BLaER1 treated with 17β-estradiol and CSF1 and Interleukin-3, amounts not matched to agents 10 nM and 100 nM (cell line): ENCODE results near the gene STARD3.

Experiments used
- H3K27ac ChIP-seq, 11 experiments: shearing (Covaris generic); formaldehyde crosslinking; 2 replicates each; pipeline ENCODE4 v1.8.1; 2022
- H3K27me3 ChIP-seq, 11 experiments: shearing (Covaris generic); formaldehyde crosslinking; 2 replicates each; pipeline ENCODE4 v1.8.1; 2022
- H3K36me3 ChIP-seq, 11 experiments: shearing (Covaris generic); formaldehyde crosslinking; 2 replicates each; pipeline ENCODE4 v1.8.1; 2022
- H3K4me1 ChIP-seq, 10 experiments: shearing (Covaris generic); formaldehyde crosslinking; 2 replicates each; pipeline ENCODE4 v1.8.1; 2022
- H3K4me2 ChIP-seq, 11 experiments: shearing (Covaris generic); formaldehyde crosslinking; 2 replicates each; pipeline ENCODE4 v1.8.1; 2022
- H3K4me3 ChIP-seq, 10 experiments: shearing (Covaris generic); formaldehyde crosslinking; 2 replicates each; pipeline ENCODE4 v1.8.1; 2022
- H3K9ac ChIP-seq, 11 experiments: shearing (Covaris generic); formaldehyde crosslinking; 2 replicates each; pipeline ENCODE4 v1.8.1; 2022
- H3K9me3 ChIP-seq, 11 experiments: shearing (Covaris generic); formaldehyde crosslinking; replicated peaks in 1 of 11; 2 replicates each; pipeline ENCODE4 v1.8.1; 2022
- H4K20me1 ChIP-seq, 11 experiments: shearing (Covaris generic); formaldehyde crosslinking; 2 replicates each; pipeline ENCODE4 v1.8.1; 2022
- Cebpa-rat ChIP-seq, 11 experiments: shearing (Covaris generic); IDR thresholded peaks; 2 replicates each; pipeline ENCODE4 v1.8.1; 2022

STARD3 gene

GRCh38 chr17:39621523-39622379, 15.2 kb upstream of the STARD3 start:
- Histone ChIP-seq H3K27me3 (peaks cover 8 to 27% (median 14%) of the 10 kb centered on the region in 11 experiments), H3K4me3 (no peak overlapping the region)

GRCh38 chr17:39622380-39623006, 14.5 kb upstream of the STARD3 start:
- Histone ChIP-seq H3K4me3 (no peak overlapping the region), H3K27ac (no peak overlapping the region), H3K4me2 (peak overlapping the region; percentile 27 to 67 (median 47); a peak in 21 of 22 replicates), H3K9ac (no peak overlapping the region), H3K36me3 (no peaks in the 10 kb centered on the region), H3K27me3 (peaks cover 15 to 35% (median 21%) of the 10 kb centered on the region in 11 experiments), H3K4me1 (peaks cover 14 to 54% (median 41%) of the 10 kb centered on the region in 10 experiments), H3K9me3 (no peaks in the 10 kb centered on the region), H4K20me1 (no peaks in the 10 kb centered on the region; a peak in 1 of 22 replicates)
- TF ChIP-seq Cebpa-rat (IDR thresholded peaks at IDR 0.05), result no peak

More at GRCh38 chr17:39621523-39622379, 15.2 kb upstream of the STARD3 start:
- peaks cover 14 to 55% (median 42%) of the 10 kb centered on the region in 10 experiments for H3K4me1 ChIP-seq
- H3K9ac ChIP-seq, result peak overlapping the region in 3 of 11 experiments; percentile 10 to 31 (median 27); a peak in 3 of 22 replicates
- H3K4me2 ChIP-seq, result peak overlapping the region; percentile 27 to 67 (median 47)
- TF ChIP-seq Cebpa-rat (IDR thresholded peaks at IDR 0.05), result no peak
- H3K9me3 ChIP-seq, result no peaks in the 10 kb centered on the region
- H3K36me3 ChIP-seq, result no peaks in the 10 kb centered on the region
- H3K27ac ChIP-seq, result no peak overlapping the region
- no peaks in the 10 kb centered on the region; a peak in 1 of 22 replicates for H4K20me1 ChIP-seq

DNA sequence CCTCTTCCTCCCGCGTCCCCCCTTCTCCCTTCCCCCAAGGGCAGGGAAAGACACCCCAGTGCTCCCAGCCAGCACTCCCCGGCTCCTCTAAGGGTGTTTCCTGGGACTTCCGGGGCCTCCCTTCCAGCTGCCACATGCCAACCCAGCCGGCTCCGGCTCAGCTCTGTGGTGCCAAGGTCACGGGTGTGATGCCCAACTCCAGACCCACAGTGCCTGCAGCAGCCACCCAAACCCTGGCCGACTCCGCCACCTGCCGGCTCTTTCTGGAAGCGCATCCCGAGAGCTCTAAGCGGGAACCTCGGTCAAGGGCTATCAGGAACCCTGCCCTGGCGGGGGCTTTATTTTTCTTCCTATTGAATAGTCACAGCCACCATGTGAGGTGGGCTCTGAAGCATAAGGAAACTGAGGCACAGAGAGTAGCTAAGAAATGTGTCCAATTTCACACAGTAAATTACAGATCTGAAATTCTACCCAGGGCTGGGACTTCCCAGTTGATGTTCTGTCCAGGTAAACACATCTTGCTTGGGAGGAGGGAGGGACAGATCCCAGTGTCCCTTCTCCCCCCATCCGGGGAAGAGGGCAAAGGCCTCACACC, 13.5 kb upstream of the STARD3 start:
- no peaks in the 10 kb centered on the region for H3K36me3 ChIP-seq
- no peaks in the 10 kb centered on the region; a peak in 2 of 22 replicates for H4K20me1 ChIP-seq
- no peak overlapping the region for H3K9ac ChIP-seq
- H3K4me3 ChIP-seq, result no peak overlapping the region
- H3K4me1 ChIP-seq, result peaks cover 13 to 59% (median 44%) of the 10 kb centered on the region in 10 experiments
- peak overlapping the region; percentile 23 to 75 (median 56); a peak in 20 of 22 replicates for H3K4me2 ChIP-seq
- peaks cover 20 to 41% (median 26%) of the 10 kb centered on the region in 11 experiments for H3K27me3 ChIP-seq
- H3K9me3 ChIP-seq, result no peaks in the 10 kb centered on the region
- TF ChIP-seq Cebpa-rat (IDR thresholded peaks at IDR 0.05), result no peak
- H3K27ac ChIP-seq, result 0 out of 22 replicates have a peak overlapping the region, but pooled peaks of 1 of the 11 experiments have one; percentile 14

GRCh38 chr17:39624313-39624712, 12.6 kb upstream of the STARD3 start:
- H3K4me3 ChIP-seq, result no peak overlapping the region
- H3K4me2 ChIP-seq, result no peak overlapping the region
- H4K20me1 ChIP-seq, result no peaks in the 10 kb centered on the region; a peak in 2 of 22 replicates
- H3K4me1 ChIP-seq, result peaks cover 6 to 59% (median 44%) of the 10 kb centered on the region in 10 experiments; a peak in 19 of 20 replicates
- no peak overlapping the region for H3K9ac ChIP-seq
- no peaks in the 10 kb centered on the region for H3K9me3 ChIP-seq
- TF ChIP-seq Cebpa-rat (IDR thresholded peaks at IDR 0.05), result no peak
- peaks cover 20 to 36% (median 26%) of the 10 kb centered on the region in 11 experiments for H3K27me3 ChIP-seq
- no peak overlapping the region for H3K27ac ChIP-seq
- no peaks in the 10 kb centered on the region for H3K36me3 ChIP-seq

DNA sequence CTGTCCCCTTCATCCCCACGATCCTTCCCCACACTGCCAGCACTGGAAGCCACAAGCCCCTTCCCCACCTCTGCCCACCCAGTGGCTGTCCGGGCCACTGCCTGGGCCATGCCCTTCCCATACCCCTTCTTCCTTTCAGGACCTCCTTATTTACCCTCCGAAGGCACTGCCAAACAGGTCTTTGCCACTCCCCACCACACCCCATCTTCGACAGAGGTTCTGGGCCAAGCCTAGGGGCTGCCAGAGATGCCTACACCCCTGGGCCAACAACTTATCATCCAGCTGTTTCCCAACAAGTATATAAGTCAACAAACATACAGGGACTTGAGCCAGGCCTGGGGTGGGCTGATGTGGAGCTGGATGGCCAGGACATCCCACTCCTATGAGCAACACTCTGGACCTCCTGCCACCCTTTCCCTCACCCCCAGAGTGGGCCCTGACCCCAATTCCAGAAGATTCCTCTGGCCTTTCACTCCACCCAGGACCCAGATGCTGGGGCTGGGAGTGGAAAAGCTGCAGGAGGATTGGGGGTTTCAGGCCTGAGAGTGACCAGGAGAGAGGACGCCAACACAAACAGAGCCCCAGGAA, 11.7 kb upstream of the STARD3 start:
- H3K27ac ChIP-seq, result no peak overlapping the region
- peaks cover 20 to 36% (median 26%) of the 10 kb centered on the region in 11 experiments for H3K27me3 ChIP-seq
- H3K4me1 ChIP-seq, result peaks cover 6 to 59% (median 47%) of the 10 kb centered on the region in 10 experiments; a peak in 19 of 20 replicates
- no peaks in the 10 kb centered on the region; a peak in 2 of 22 replicates for H4K20me1 ChIP-seq
- TF ChIP-seq Cebpa-rat (IDR thresholded peaks at IDR 0.05), result no peak
- H3K9ac ChIP-seq, result peak overlapping the region in 3 of 11 experiments; percentile 0 to 48 (median 23); a peak in 5 of 22 replicates
- H3K4me2 ChIP-seq, result no peak overlapping the region
- no peaks in the 10 kb centered on the region for H3K9me3 ChIP-seq
- no peaks in the 10 kb centered on the region for H3K36me3 ChIP-seq
- no peak overlapping the region for H3K4me3 ChIP-seq

DNA sequence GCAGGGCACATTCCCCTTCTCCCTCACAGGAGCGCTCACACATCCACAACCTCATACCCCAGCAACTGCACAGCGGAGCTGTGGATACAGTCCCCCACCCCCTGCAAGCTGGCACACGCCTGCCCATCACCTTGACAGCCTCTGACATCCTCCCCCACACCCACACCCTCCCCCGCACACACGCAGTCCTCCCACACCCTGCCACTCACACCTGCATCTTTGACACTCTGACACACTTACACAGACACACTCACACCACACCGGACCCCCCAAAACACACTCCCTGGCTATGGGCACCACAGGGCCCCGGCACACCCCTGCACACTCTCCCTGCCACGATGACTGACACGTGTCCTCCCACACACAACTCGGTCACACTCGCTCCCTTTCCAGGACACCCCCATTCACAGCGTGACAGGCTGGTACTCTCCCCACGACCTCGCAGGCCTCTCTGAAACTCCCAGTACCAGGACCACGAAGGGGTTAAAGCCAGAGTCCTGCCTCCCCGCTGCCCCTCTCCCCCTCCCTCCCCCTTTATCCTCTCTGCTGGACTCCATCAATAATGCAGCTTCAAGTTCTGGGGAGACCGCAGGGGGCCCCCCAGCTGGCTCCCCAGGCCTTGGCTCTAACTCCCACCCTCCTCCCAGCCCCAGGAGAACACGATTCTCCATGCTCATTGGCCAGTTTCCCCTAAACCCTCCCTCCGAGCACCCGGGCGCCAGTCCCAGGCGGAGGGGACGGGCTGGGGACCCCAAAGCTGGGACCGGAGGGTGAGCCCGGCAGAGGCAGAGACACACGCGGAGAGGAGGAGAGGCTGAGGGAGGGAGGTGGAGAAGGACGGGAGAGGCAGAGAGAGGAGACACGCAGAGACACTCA, 10.5 kb upstream of the STARD3 start, which contains the start of gene PPP1R1B:
TSS of gene PPP1R1B (plus strand) at position 782 of the 876 bp plus-strand sequence. CDS start 441 bp downstream, outside the sequence.
- no peaks in the 10 kb centered on the region for H3K36me3 ChIP-seq
- H3K27me3 ChIP-seq, result peaks cover 20 to 36% (median 26%) of the 10 kb centered on the region in 11 experiments
- no peaks in the 10 kb centered on the region for H3K9me3 ChIP-seq
- no peak within 1 kb of the TSS for H3K27ac ChIP-seq
- H3K9ac ChIP-seq, result no peak within 1 kb of the TSS; a peak in 1 of 22 replicates
- H4K20me1 ChIP-seq, result no peaks in the 10 kb centered on the region; a peak in 2 of 22 replicates
- peaks cover 6 to 60% (median 50%) of the 10 kb centered on the region in 10 experiments; a peak in 19 of 20 replicates for H3K4me1 ChIP-seq
- no peak for TF ChIP-seq Cebpa-rat (IDR thresholded peaks at IDR 0.05)
- peak within 1 kb of the TSS in 8 of 11 experiments; percentile 39 to 67 (median 62); a peak in 15 of 22 replicates for H3K4me2 ChIP-seq
- H3K4me3 ChIP-seq, result no peak within 1 kb of the TSS

- Histone ChIP-seq H3K36me3 (no peaks in the 10 kb centered on the region), H3K4me3 (no peak overlapping the region), H3K4me1 (peaks cover 6 to 60% (median 53%) of the 10 kb centered on the region in 10 experiments; a peak in 19 of 20 replicates), H3K9me3 (no peaks in the 10 kb centered on the region), H3K4me2 (peak overlapping the region in 8 of 11 experiments; percentile 37 to 58 (median 46); a peak in 13 of 22 replicates), H3K27me3 (peaks cover 20 to 36% (median 26%) of the 10 kb centered on the region in 11 experiments), H4K20me1 (no peaks in the 10 kb centered on the region; a peak in 2 of 22 replicates), H3K27ac (no peak overlapping the region), H3K9ac (no peak overlapping the region)
- TF ChIP-seq Cebpa-rat (IDR thresholded peaks at IDR 0.05), result no peak
Observed at GRCh38 chr17:39627047-39627711, 9.8 kb upstream of the STARD3 start.
